T-helper 1 cell treated with Interleukin-12 subunit alpha and Interleukin-12 subunit beta and Interleukin-4 antibody, amounts not matched to agents 30 μg/mL and 1 μg/mL, for 36 hours (primary cell): ENCODE results near the gene CELF5.

Experiments used
- H3K27ac Mint-ChIP-seq: one replicate; pipeline ENCODE4 v1.8.0; 2021; ENCODE audit warnings: mild to moderate bottlenecking, mixed read lengths
- H3K27me3 Mint-ChIP-seq: one replicate; pipeline ENCODE4 v1.8.0; 2021; ENCODE audit warnings: low read depth, mixed read lengths
- H3K36me3 Mint-ChIP-seq: one replicate; pipeline ENCODE4 v1.8.0; 2021; ENCODE audit warnings: low read depth, mixed read lengths
- H3K4me1 Mint-ChIP-seq: one replicate; pipeline ENCODE4 v1.8.0; 2021; ENCODE audit warnings: low read depth, mixed read lengths
- H3K4me3 Mint-ChIP-seq: one replicate; pipeline ENCODE4 v1.8.0; 2021; ENCODE audit warnings: mild to moderate bottlenecking, moderate library complexity, mixed read lengths
- H3K9me3 Mint-ChIP-seq: one replicate; pipeline ENCODE4 v1.8.0; 2021; ENCODE audit warnings: mixed read lengths

CELF5 gene

DNA sequence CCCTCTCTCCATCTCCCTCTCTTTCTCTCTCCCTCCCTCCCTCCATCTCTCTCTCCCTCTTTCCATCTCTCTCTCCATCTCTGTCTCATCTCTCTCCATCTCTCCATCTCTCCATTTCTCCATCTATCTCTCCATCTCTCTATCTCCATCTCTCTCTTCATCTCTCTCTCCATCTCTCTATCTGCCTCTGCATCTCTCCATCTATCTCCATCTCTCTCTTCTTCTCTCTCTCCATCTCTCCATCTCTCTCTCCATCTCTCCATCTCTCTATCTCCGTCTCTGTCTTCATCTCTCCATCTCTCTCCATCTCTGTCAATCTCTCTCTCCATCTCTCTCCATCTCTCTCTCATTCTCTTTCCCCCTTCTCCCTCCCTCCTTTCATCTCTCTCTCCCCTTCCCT lies 85.8 kb downstream of the CELF5 start:
- no peaks in the 10 kb centered on the region for H3K36me3 Mint-ChIP-seq
- no peak overlapping the region for H3K4me3 Mint-ChIP-seq
- H3K4me1 Mint-ChIP-seq, result no peaks in the 10 kb centered on the region
- peaks cover 9% of the 10 kb centered on the region for H3K27me3 Mint-ChIP-seq
- H3K27ac Mint-ChIP-seq, result no peak overlapping the region
- no peaks in the 10 kb centered on the region for H3K9me3 Mint-ChIP-seq

DNA sequence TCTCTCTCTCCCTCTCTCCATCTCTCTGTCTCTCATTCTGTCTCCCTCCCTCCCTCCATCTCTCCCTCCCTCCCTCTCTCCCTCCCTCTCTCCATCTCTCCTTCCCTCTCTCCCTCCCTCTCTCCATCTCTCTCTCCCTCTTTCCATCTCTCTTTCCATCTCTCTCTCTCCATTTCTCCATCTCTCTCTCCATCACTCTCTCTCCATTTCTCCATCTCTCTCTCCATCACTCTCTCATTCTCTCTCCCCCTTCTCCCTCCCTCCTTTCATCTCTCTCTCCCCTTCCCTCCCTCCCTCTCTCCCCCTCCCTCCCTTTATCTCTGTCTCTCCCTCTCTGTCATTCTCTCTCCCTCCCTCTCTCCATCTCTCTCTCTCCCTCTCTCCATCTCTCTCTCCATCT lies 86.2 kb downstream of the CELF5 start:
- no peak overlapping the region for H3K27ac Mint-ChIP-seq
- H3K9me3 Mint-ChIP-seq, result no peaks in the 10 kb centered on the region
- no peaks in the 10 kb centered on the region for H3K4me1 Mint-ChIP-seq
- H3K27me3 Mint-ChIP-seq, result peaks cover 9% of the 10 kb centered on the region
- H3K36me3 Mint-ChIP-seq, result no peaks in the 10 kb centered on the region
- H3K4me3 Mint-ChIP-seq, result no peak overlapping the region

DNA sequence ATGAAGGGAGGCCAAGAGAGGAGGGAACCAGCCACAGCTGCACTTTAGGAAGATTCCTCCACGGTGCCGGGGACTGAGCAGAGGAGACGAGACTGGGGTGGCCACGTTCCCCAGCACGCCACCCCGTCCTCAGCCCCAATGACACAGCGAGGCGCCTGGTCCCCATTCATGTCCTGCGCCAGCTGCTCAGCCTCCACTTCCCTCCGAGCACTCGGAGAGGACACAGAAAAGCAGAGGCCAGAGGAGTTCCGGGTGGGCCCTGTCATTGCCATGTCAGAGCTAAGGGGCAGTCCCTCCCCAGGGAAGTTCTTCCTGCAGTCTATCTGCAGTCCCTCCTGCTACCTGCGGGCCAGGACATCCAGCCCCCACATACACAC lies 88.7 kb downstream of the CELF5 start:
- Mint-ChIP-seq H3K4me3 (no peak overlapping the region), H3K27me3 (peaks cover 9% of the 10 kb centered on the region), H3K36me3 (no peaks in the 10 kb centered on the region), H3K27ac (no peak overlapping the region), H3K4me1 (no peaks in the 10 kb centered on the region), H3K9me3 (no peaks in the 10 kb centered on the region)

DNA sequence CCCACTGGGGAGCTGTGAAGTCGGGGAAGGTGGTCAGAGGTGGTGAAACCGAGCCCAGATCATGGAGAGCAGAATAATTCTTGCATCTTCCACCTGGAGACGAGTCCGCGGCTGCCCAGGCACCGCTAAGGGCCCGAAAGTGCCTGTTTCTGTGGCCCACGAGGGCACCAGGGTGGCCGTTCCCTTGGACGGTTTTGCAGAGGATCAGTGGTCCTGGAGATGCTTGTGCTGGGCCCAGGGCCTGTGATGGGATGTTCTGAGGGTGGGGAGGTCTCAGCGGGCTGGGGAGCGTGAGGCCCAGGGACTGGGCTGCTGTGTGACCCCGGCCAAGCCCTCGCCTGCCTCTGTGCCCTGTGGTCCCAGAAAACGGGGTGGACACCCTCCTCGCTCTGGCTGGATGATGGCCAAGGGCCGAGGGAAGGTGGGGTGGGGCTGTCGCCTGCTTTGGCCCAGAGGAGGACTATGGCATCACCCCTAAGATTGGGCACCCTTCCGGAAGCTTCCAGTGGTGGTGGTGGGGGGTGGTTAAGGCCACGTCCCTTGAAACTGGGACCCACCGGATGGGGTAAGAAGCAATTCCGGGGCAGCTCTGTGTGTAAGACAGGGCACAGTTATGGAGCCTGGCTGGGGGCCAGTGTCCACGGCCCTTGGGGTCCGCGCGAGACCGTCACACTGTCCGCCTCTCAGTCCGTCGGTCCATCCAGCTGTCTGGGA lies 90.7 kb downstream of the CELF5 start:
- no peak overlapping the region for H3K27ac Mint-ChIP-seq
- H3K4me1 Mint-ChIP-seq, result no peaks in the 10 kb centered on the region
- H3K4me3 Mint-ChIP-seq, result no peak overlapping the region
- H3K27me3 Mint-ChIP-seq, result peaks cover 4% of the 10 kb centered on the region
- no peaks in the 10 kb centered on the region for H3K9me3 Mint-ChIP-seq
- H3K36me3 Mint-ChIP-seq, result no peaks in the 10 kb centered on the region

DNA sequence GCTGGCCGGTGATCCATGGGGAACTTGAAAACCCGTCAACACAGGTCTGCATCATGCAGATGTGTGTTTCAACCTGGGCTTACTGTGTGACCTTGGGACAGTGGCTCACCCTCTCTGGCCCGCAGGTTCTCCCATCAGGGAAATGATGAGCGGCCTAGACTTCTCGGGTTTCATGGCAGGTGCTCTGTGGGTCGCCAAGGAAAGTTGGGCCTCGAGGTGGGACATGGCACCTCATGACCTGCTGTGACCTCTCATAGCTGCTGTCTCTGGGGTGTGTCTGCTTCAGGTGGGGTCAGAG lies 91.2 kb downstream of the CELF5 start:
- no peaks in the 10 kb centered on the region for H3K27me3 Mint-ChIP-seq
- no peak overlapping the region for H3K4me3 Mint-ChIP-seq
- H3K27ac Mint-ChIP-seq, result no peak overlapping the region
- H3K9me3 Mint-ChIP-seq, result no peaks in the 10 kb centered on the region
- H3K4me1 Mint-ChIP-seq, result no peaks in the 10 kb centered on the region
- H3K36me3 Mint-ChIP-seq, result no peaks in the 10 kb centered on the region

DNA sequence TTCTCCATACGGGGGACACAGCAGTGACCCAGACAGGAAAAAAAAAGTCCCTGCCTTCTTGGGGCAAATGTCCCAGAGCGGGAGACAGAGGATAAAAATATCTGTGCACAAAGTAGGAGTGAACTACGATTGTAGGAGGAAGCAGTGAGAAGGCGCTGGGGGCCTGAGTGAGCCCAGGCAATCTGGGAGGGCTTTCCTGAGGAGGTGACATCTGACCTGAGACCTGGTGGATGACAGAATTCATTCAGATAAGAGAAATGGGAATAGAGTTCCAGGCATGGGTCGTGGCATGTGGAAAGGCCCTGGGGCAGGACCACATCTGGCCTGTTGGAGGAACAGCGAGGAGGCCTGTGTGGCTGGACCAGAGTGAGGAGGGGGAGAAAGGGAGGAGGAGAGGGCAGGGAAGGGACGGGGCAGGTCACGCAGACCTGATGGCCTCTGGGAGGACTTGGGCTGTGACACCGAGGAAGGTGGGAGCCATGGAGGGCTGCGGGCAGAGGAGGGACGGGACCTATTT lies 91.7 kb downstream of the CELF5 start:
- Mint-ChIP-seq H3K27me3 (no peaks in the 10 kb centered on the region), H3K9me3 (no peaks in the 10 kb centered on the region), H3K4me1 (no peaks in the 10 kb centered on the region), H3K27ac (no peak overlapping the region), H3K36me3 (no peaks in the 10 kb centered on the region), H3K4me3 (no peak overlapping the region)

DNA sequence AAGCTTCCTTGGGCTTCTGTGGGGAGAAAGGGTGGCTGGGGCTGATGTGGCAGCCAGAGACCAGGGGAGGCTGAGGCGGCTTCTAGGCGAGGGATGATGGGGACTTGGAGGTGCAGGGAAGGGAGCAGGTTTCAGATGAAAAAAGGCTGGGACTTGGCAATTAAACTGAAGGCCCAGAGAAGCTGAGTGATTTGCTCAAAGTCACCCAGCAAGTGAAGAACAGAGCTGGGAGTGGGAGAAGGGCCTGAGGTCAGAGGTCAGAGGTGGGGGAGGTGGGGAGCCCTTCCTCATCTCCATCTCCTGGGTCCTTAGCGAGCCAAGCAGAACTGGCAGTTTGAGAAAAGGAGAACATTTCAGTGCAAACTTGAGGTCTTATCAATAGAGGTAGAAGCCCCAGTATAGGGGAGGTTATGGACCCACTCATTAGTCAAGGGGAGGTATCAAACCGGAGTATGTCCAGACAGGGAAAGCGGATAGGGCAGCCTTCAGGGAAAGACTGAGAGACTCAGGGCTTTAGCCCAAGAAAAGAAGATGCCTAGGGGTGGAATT lies 92.3 kb downstream of the CELF5 start:
- Mint-ChIP-seq H3K4me1 (no peaks in the 10 kb centered on the region), H3K36me3 (no peaks in the 10 kb centered on the region), H3K9me3 (no peaks in the 10 kb centered on the region), H3K27ac (no peak overlapping the region), H3K4me3 (no peak overlapping the region), H3K27me3 (no peaks in the 10 kb centered on the region)

DNA sequence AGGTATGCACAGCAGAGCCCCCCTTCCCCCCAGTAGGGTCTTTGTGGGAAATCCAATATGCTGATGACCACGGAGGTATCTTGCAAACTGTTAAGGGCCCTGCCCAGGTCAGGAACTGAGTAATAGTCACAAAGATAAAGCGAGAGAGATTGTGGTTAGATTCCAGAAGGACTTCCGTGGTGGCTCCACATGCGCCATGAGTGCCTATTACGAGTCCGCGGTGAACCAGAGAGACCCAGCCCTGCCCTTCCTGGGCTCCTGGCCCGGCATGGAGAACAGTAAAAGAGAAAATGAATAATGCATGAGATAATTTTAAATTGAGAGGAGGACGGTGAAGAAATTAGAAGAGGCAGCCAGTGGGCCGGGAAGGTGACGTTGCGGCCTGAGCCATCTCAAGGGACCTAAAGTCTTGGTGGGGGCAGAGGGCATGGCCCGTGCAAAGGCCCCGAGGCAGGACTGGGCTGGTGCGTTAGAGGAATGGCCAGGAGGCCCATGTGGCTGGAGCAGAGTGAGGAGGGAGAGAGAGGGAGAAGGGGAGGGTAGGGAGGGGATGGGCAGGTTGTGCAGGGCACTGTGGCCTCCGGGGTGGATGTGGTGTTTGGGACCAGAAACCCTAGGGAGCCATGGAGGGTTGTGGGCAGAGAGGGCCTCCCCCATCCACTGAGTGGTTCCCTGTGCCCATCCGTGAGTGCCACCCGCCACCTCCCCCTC lies 95.3 kb downstream of the CELF5 start:
- H3K36me3 Mint-ChIP-seq, result no peaks in the 10 kb centered on the region
- no peak overlapping the region for H3K4me3 Mint-ChIP-seq
- no peaks in the 10 kb centered on the region for H3K9me3 Mint-ChIP-seq
- H3K27ac Mint-ChIP-seq, result no peak overlapping the region
- H3K27me3 Mint-ChIP-seq, result peaks cover 4% of the 10 kb centered on the region
- no peaks in the 10 kb centered on the region for H3K4me1 Mint-ChIP-seq

DNA sequence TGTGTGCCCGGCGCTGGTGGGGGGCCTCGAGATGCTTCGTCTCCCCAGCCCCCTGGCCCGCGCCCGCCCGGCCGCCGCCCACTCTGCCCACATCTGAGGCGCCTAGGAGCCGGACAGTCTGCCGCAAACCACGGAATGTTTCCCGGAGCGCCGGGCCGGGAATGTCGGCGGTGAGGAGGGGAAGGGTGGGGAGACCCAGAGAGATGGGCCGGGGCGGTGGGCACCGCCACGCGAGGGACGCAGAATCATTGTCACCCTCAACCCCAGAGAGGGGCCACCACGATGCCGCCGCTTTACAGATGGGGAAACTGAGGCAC lies 95.9 kb downstream of the CELF5 start:
- Mint-ChIP-seq H3K36me3 (no peaks in the 10 kb centered on the region), H3K27me3 (peaks cover 4% of the 10 kb centered on the region), H3K4me3 (no peak overlapping the region), H3K9me3 (no peaks in the 10 kb centered on the region), H3K4me1 (no peaks in the 10 kb centered on the region), H3K27ac (no peak overlapping the region)

DNA sequence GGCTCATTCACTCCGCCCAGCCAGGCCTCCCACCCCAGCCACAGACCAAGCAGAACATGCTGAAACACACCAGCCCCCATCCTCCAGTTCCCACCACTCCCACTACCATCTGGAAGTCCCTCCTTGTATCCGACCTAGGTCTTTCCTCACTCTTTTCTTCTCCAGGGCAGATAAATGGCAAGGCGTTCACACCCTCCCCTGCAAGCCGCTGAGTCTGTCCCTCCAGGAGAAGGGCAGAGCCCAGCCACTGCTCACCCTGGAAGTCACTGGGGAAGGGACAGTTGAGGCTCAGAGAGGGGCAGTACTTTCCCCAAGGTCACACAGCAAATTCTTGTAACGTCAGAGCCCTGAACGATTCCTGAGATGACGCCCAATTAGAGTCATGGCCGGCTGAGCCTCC lies 96.4 kb downstream of the CELF5 start:
- Mint-ChIP-seq H3K27me3 (peaks cover 4% of the 10 kb centered on the region), H3K27ac (no peak overlapping the region), H3K4me3 (no peak overlapping the region), H3K4me1 (no peaks in the 10 kb centered on the region), H3K9me3 (no peaks in the 10 kb centered on the region), H3K36me3 (no peaks in the 10 kb centered on the region)

DNA sequence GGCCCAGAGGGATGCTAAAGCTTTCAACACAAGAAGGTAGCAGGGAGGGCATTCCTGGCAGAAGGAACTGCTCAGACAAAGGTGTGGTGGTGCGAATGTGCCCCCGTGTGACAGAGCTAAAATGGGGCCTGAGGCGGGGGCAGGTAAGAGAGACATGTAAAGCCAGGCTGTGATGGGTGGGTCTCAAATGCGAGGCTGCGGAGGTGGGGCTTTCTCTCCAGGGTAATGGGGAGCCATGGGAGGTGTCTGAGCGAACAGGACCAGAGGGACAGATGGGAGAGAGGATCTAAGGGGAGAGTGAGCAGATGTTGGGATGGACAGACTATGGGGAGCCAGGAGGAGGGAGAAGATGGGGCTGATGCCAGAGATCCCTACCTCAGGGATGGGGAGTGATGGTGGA lies 97.2 kb downstream of the CELF5 start:
- Mint-ChIP-seq H3K27me3 (peaks cover 4% of the 10 kb centered on the region), H3K27ac (no peak overlapping the region), H3K4me3 (no peak overlapping the region), H3K36me3 (no peaks in the 10 kb centered on the region), H3K4me1 (no peaks in the 10 kb centered on the region), H3K9me3 (no peaks in the 10 kb centered on the region)

DNA sequence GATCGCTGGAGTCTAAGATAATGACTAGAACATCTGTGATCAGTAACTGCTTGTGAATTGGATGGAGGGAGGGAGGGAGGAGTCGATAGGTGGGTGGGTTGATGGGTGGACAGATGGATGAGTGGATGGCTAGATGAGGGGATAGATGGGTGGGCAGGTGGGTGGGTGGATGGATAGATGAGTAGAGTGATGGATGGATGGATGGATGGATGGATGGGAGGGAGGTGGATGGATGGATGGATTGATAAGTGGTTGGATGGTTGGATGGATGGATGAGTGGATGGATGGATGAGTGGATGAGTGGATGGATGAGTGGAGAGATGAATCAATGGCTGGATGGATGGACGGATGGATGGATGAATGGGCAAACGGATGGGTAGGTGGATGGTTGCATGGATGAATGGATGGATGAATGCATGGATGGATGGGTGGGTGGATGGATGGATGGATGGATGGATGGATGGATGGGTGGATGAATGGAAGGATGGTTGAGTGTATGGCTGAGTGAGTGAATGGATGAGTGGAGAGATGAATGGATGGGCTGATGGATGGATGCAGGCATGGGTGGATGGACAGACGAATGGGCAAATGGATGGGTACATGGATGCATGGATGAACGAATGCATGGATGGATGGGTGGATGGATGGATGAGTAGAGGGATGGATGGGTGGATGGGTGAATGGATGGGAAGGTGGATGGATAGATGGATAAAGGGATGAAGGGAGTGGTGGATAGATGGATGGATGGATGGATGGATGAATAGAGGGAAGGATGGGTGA lies 97.9 kb downstream of the CELF5 start:
- Mint-ChIP-seq H3K4me1 (no peaks in the 10 kb centered on the region), H3K27me3 (peaks cover 4% of the 10 kb centered on the region), H3K9me3 (no peaks in the 10 kb centered on the region), H3K4me3 (no peak overlapping the region), H3K27ac (no peak overlapping the region), H3K36me3 (no peaks in the 10 kb centered on the region)

DNA sequence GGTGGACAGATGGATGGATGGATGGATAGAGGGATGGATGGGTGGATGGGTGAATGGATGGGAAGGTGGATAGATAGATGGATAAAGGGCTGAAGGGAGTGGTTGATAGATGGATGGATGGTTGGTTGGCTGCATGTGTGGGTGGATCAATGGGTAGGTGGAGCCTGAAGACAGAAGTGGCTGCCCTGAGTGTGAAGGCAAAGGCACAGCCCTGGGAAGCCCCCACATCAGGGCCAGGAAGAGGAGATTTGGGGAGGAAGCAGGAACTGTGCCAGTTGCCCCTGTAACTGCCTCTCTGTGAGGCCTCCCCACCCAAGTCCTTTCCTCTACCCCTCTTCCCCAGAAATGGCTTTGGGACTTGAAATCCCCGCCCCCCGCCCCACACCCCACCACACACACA lies 98.6 kb downstream of the CELF5 start:
- H3K4me3 Mint-ChIP-seq, result no peak overlapping the region
- H3K4me1 Mint-ChIP-seq, result no peaks in the 10 kb centered on the region
- H3K27ac Mint-ChIP-seq, result no peak overlapping the region
- no peaks in the 10 kb centered on the region for H3K36me3 Mint-ChIP-seq
- H3K27me3 Mint-ChIP-seq, result peaks cover 4% of the 10 kb centered on the region
- no peaks in the 10 kb centered on the region for H3K9me3 Mint-ChIP-seq

DNA sequence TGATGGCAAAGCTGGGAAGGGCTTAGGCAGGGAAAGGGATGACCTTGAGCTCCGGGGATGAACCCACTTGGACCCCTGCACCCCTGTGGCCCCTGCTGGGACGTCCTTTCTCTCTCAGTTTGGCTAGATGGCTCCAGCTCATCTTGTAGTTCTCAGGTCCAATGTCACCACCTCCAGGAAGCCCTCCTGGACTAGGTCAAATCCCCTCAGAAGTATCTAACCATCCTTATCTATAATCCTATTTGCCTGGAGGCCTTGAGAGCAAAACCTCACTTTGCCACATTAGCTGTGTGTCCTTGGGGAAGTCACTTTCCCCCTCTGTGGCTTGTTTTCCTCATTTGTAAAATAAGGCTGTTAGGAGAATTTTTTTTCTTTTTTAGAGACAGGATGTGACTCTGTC lies 99.2 kb downstream of the CELF5 start:
- peaks cover 4% of the 10 kb centered on the region for H3K27me3 Mint-ChIP-seq
- H3K4me3 Mint-ChIP-seq, result no peak overlapping the region
- no peaks in the 10 kb centered on the region for H3K9me3 Mint-ChIP-seq
- no peak overlapping the region for H3K27ac Mint-ChIP-seq
- H3K36me3 Mint-ChIP-seq, result no peaks in the 10 kb centered on the region
- no peaks in the 10 kb centered on the region for H3K4me1 Mint-ChIP-seq

DNA sequence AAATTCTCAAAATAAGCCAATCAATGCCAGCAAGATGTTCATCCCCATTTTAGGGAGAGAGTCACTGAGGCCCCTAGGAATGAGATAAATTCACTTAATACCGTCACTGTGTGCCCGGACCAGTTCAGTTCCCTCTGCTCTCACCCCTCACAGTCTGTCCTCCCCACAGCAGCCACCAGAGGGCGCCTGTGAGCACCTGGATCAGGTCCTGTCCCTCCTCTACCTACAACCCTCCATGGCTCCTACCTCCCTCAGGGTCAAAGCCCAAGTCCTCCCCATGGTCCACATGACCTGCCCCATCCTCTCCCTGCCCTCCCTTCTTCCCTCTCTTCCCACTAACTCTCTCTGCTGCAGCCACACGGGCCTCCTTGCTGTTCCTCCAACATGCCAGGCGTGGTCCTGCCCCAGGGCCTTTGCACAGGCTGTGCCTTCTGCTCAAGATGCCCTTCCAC lies 100.0 kb downstream of the CELF5 start:
- peaks cover 4% of the 10 kb centered on the region for H3K27me3 Mint-ChIP-seq
- H3K4me3 Mint-ChIP-seq, result no peak overlapping the region
- no peak overlapping the region for H3K27ac Mint-ChIP-seq
- no peaks in the 10 kb centered on the region for H3K4me1 Mint-ChIP-seq
- H3K9me3 Mint-ChIP-seq, result no peaks in the 10 kb centered on the region
- no peaks in the 10 kb centered on the region for H3K36me3 Mint-ChIP-seq
